ENCODE measurements around the gene RSRC1. TPM values are rescaled to one million over a fixed set of nuclear protein-coding genes. Genes with fewer than 3 reads are reported as not detected.
A peak's percentile ranks its signal among the peaks of the same experiment; 100 is the strongest.
"Not testable (repeated sequence)": the region's sequence is repeated elsewhere in the genome, so short reads cannot be mapped to it uniquely, and the experiment has no call there.

Gene RSRC1
- total RNA-seq, 1 experiment from 2014 or later = 34.1 TPM

- no peak for DNase-seq (ENCODE audit: low spot score)
- in situ Hi-C loops (cut with HindIII; ENCODE audit: low sequenced_read_pairs) = no loop called here
Measured at GRCh38 chr3:158205994-158206393, 96.1 kb downstream of the RSRC1 start.

- in situ Hi-C loops (cut with HindIII; ENCODE audit: low sequenced_read_pairs) = no loop called here
Measured at GRCh38 chr3:158210067-158210466, 100.2 kb downstream of the RSRC1 start.

DNA sequence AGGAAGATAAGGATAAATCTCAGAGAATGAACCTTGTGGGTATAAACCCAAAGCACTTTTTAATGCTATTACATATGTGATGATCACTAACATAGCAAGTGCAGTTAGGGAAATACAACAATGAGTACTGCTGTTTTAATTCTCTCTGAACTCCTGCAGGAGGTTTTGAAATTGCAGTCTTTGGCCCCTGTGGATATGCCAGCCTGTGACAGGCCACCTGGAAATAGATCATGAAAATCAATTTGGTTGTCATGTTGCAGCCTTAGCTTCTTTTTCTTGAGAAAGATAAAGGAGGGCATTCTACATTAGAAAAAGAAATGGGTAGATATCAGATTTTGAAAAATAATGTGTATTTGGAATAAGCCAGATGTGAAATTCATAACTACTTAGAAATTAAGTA, 103.6 kb downstream of the RSRC1 start:
- peak; percentile 8 for DNase-seq (ENCODE audit: low spot score)
- in situ Hi-C loops (cut with HindIII; ENCODE audit: low sequenced_read_pairs) = no loop called here

More at GRCh38 chr3:158210067-158210466, 100.2 kb downstream of the RSRC1 start:
- no peak for DNase-seq (ENCODE audit: low spot score)

- in situ Hi-C loops (cut with HindIII; ENCODE audit: low sequenced_read_pairs) = no loop called here
- DNase-seq (ENCODE audit: low spot score) = no peak
Measured at GRCh38 chr3:158217992-158218391, 108.1 kb downstream of the RSRC1 start.

GRCh38 chr3:158220575-158220974, 110.7 kb downstream of the RSRC1 start:
- no peak for DNase-seq (ENCODE audit: low spot score)
- in situ Hi-C loops (cut with HindIII; ENCODE audit: low sequenced_read_pairs) = no loop called here

DNA sequence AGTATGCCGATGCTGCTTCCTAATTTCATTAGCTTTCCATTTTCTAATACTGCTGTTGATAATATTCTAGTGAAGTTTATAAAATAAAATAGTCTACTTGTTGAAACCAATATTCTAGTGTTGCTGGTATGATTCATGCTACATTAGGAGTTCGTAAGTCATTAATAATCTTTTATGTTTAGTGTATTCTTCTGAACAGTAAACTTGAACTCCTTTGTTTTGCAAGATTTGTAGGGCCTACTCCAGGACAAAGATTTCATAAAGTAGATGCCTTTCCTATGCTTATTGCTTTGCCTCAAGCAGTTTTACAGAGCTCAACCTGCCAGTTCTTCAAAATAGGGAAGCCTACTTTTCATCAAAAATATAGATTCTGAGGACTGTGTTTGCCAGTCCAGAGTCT, 111.5 kb downstream of the RSRC1 start:
- in situ Hi-C loops (cut with HindIII; ENCODE audit: low sequenced_read_pairs) = no loop called here
- no peak for DNase-seq (ENCODE audit: low spot score)

- DNase-seq (ENCODE audit: low spot score) = no peak
- in situ Hi-C loops (cut with HindIII; ENCODE audit: low sequenced_read_pairs) = no loop called here
Measured at GRCh38 chr3:158226429-158226828, 116.5 kb downstream of the RSRC1 start.

DNA sequence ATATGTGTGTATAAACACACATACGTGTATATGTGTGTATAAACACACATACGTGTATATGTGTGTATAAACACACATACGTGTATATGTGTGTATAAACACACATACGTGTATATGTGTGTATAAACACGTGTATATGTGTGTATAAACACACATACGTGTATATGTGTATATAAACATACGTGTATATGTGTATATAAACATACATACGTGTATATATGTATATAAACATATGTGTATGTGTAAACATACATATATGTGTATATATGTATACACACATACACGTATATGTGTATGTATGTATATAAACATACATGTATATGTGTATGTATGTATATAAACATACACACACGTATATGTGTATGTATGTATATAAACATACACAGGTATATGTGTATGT, 119.1 kb downstream of the RSRC1 start:
- in situ Hi-C loops (cut with HindIII; ENCODE audit: low sequenced_read_pairs); DNase-seq (ENCODE audit: low spot score): not testable (repeated sequence)

- no peak for DNase-seq (ENCODE audit: low spot score)
- in situ Hi-C loops (cut with HindIII; ENCODE audit: low sequenced_read_pairs) = no loop called here
Measured at GRCh38 chr3:158233791-158234190, 123.9 kb downstream of the RSRC1 start.

GRCh38 chr3:158244274-158244673, 134.4 kb downstream of the RSRC1 start:
- DNase-seq (ENCODE audit: low spot score) = no peak
- in situ Hi-C loops (cut with HindIII; ENCODE audit: low sequenced_read_pairs) = no loop called here

GRCh38 chr3:158247288-158247687, 137.4 kb downstream of the RSRC1 start:
- in situ Hi-C loops (cut with HindIII; ENCODE audit: low sequenced_read_pairs) = no loop called here
- no peak for DNase-seq (ENCODE audit: low spot score)

GRCh38 chr3:158248261-158248660, 138.4 kb downstream of the RSRC1 start:
- no peak for DNase-seq (ENCODE audit: low spot score)
- in situ Hi-C loops (cut with HindIII; ENCODE audit: low sequenced_read_pairs) = no loop called here

- in situ Hi-C loops (cut with HindIII; ENCODE audit: low sequenced_read_pairs) = no loop called here
- DNase-seq (ENCODE audit: low spot score) = no peak
Measured at GRCh38 chr3:158249183-158249582, 139.3 kb downstream of the RSRC1 start.

DNA sequence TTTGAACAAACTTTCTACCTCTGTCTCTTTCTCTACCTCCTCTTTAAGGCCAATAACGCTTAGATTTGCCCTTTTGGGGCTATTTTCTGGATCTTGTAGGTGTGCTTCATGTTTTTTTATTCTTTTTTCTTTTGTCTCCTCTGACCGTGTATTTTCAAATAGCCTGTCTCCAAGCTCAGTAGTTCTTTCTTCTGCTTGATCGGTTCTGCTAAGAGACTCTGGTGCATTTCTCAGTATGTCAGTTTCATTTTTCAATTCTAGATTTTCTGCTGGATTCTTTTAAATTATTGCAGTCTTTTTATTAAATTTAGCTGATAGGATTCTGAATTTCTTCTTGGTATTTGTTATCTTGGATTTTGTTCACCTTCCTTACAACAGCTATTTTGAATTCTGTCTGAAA, 148.7 kb downstream of the RSRC1 start:
- no peak for DNase-seq (ENCODE audit: low spot score)
- in situ Hi-C loops (cut with HindIII; ENCODE audit: low sequenced_read_pairs) = no loop called here

- DNase-seq (ENCODE audit: low spot score) = no peak
- in situ Hi-C loops (cut with HindIII; ENCODE audit: low sequenced_read_pairs) = no loop called here
Measured at GRCh38 chr3:158260392-158260791, 150.5 kb downstream of the RSRC1 start.

DNA sequence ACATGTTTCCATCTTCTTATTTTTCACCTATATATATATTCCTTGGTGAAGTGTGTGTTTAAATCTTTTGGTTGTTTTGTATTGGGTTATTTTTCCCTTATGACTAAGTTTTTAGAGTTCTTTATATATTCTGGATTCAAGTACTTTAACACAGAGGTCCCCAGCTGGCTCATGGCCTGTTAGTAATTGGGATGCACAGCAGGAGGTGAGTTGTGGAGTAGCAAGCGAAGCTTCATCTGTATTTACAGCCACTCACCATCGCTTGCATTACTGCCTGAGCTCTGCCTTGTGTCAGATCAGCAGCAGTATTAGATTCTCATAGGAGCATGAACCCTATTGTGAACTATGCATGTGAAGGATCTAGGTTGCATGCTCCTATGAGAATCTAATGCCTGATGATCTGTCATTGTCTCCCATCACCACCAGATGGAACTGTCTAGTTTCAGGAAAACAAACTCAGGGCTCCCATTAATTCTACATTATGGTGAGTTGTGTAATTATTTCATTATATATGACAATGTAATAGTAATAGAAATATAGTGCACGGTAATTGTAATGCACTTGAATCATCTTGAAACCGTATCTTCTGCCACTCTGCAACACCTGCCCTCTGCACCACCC, 151.6 kb downstream of the RSRC1 start:
- in situ Hi-C loops (cut with HindIII; ENCODE audit: low sequenced_read_pairs) = no loop called here
- DNase-seq (ENCODE audit: low spot score) = no peak

DNA sequence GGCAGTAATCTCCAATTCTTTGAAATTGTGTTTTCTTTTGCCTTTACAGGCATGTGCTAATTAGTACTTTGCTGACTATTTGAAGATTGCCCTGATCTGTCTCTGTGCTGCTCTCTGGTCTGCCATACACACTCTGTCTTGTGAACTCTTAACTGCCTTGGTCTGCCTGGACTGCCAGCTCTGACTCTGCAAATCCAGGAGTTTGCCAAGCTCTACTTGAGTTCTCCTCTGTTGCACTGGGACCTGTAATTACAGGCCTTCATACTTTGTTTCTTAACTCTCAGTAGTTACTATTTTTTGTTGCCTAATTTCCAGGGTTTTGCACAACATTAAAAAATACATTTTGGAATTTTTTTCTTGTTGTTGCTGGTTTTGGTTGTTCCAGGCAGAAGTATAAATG, 155.0 kb downstream of the RSRC1 start:
- in situ Hi-C loops (cut with HindIII; ENCODE audit: low sequenced_read_pairs) = no loop called here
- no peak for DNase-seq (ENCODE audit: low spot score)

DNA sequence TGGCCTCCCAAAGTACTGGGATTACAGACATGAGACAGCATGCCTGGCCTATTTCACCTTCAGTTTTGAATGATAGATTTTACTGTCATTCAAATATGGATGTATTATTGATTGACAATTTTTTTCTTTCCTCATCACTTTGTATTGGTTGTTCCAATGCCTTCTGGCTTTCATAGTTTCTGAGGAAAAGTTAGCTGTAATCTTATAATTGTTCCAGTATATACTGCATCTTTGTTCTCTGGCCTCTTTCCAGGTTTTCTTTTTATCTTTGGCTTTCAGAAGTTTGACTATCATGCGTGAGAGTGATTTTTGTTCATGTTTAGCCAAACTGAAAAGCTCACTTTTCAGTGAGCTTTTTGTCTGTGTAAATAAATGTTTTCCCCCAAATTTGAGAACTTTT, 157.1 kb downstream of the RSRC1 start:
- in situ Hi-C loops (cut with HindIII; ENCODE audit: low sequenced_read_pairs) = no loop called here
- no peak for DNase-seq (ENCODE audit: low spot score)

DNA sequence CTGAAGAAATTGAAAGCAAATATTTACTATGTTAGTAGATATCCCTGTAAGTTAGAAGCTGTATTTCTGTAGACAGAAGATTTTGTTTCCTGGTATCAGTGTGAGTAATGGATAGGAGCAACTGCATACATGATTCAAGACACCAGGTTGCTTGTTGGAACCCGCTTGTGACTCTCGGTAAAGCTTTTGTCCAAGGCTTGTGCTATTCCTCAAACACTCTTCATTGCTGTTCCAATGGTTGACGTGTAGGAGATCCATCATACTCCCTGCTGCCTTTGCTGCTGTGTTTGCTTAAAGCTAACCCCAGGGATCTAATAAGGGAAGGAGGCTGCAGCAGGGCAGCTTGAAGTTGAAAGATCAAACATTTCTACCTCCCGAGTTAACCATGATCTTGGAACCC, 160.1 kb downstream of the RSRC1 start:
- no peak for DNase-seq (ENCODE audit: low spot score)
- in situ Hi-C loops (cut with HindIII; ENCODE audit: low sequenced_read_pairs) = no loop called here

GRCh38 chr3:158272081-158272480, 162.2 kb downstream of the RSRC1 start:
- DNase-seq (ENCODE audit: low spot score) = peak; percentile 5
- in situ Hi-C loops (cut with HindIII; ENCODE audit: low sequenced_read_pairs) = no loop called here

DNA sequence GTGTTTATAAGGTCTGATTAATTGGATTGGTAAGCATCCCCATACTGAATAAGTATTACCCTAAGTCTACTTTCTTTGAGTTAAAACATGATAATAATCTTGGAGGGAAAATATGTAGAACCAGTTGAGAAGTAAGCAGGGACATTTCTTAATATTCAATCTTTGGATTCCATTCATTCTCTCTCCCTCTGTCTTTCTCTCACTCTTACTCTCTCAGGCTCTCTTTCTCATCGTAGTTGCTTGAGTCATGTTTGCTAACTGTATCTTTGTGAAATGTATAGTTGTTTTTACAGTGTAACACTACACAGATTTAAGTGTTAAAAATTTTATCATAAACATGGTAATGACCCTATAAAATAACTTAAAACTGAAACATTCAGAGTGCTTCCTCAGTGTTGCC, 163.8 kb downstream of the RSRC1 start:
- in situ Hi-C loops (cut with HindIII; ENCODE audit: low sequenced_read_pairs) = no loop called here

DNA sequence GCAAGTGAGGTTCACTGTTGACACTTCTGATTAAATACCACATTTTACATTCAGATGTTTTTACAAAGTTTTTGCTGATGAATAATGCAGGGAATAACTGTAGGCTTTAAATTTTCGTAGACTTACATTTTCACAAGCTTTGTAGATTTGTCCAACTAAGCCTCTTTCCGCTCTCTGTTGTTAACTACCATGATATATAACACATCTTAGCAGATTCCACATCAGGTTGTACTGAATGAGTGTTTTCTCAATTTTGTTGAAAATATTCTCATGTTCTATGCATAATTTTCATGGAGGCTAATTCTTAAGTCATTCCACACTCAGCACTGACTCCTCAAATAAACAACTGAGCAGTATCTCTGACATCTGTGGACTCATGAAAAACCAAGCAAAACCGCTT, 168.3 kb downstream of the RSRC1 start:
- in situ Hi-C loops (cut with HindIII; ENCODE audit: low sequenced_read_pairs) = no loop called here
- DNase-seq (ENCODE audit: low spot score) = no peak

More for the DNA sequence above, 163.8 kb downstream of the RSRC1 start:
- DNase-seq (ENCODE audit: low spot score) = no peak
